Right atrium auricular region (tissue), 2 donors: ENCODE measurements around the gene LRRC27. TPM values are rescaled to one million over a fixed set of nuclear protein-coding genes. Genes with fewer than 3 reads are reported as not detected.

Experiments used
- DNase-seq: peaks from one replicate; pipeline ENCODE4 v3.0.0-alpha.2; 2019; ENCODE audit warnings: low spot score
- H3K27ac ChIP-seq, 2 donors: fragments of 200-600 bp; sonication (generic); 1 replicate in 1 of 2; 2 replicates in 1 of 2; pipeline ENCODE4 v1.5.1; 2016 to 2019
- H3K27me3 ChIP-seq, 2 donors: fragments of 200-600 bp; sonication (generic); one replicate each; pipeline versions ENCODE4 v1.5.1 to v1.6.0; 2017 to 2019
- H3K36me3 ChIP-seq: fragments of 200-600 bp; sonication (generic); one replicate; pipeline ENCODE4 v1.5.1; 2016
- H3K4me1 ChIP-seq, 2 donors: fragments of 200-600 bp; sonication (generic); one replicate each; pipeline versions ENCODE4 v1.5.1 to v1.6.0; 2017 to 2019
- H3K4me3 ChIP-seq, 2 donors: fragments of 200-600 bp; sonication (generic); 1 replicate in 1 of 2; 2 replicates in 1 of 2; pipeline ENCODE4 v1.5.1; 2017 to 2019; ENCODE audit warnings: mild to moderate bottlenecking in 1 of 2, moderate library complexity in 1 of 2
- H3K9me3 ChIP-seq, 2 donors: fragments of 200-600 bp; sonication (generic); one replicate each; pipeline ENCODE4 v1.5.1; 2019
- CTCF ChIP-seq, 2 donors: fragments of 200-600 bp; sonication (generic); IDR thresholded peaks; one replicate each; pipeline ENCODE4 v1.5.1; 2019; ENCODE audit warnings: antibody characterized with exemption in 2 of 2
- total RNA-seq, 2 donors: library from RNA; depleted of rRNA; stranded (reverse); fragments of >200 nt; gene quantifications; one replicate each; pipeline ENCODE4 v1.1.0, GENCODE V29; 2016

LRRC27 gene
- total RNA-seq, 2 donors from 2014 or later: 2.6 to 4.6 TPM

- peaks cover 0 to 34% of the 10 kb centered on the region in 2 donors for H3K4me1 ChIP-seq
- no peak for TF ChIP-seq CTCF (IDR thresholded peaks at IDR 0.05)
- no peaks in the 10 kb centered on the region for H3K36me3 ChIP-seq
- H3K27ac ChIP-seq: no peak overlapping the region
- no peak overlapping the region for H3K4me3 ChIP-seq
- no peak for DNase-seq
- no peaks in the 10 kb centered on the region for H3K27me3 ChIP-seq
- no peaks in the 10 kb centered on the region for H3K9me3 ChIP-seq
Observed at GRCh38 chr10:132326925-132327324, 5.1 kb upstream of the LRRC27 start.

GRCh38 chr10:132328106-132328505, 3.9 kb upstream of the LRRC27 start:
- H3K27me3 ChIP-seq: no peaks in the 10 kb centered on the region
- TF ChIP-seq CTCF (IDR thresholded peaks at IDR 0.05): no peak
- no peak overlapping the region for H3K4me3 ChIP-seq
- H3K27ac ChIP-seq: no peak overlapping the region
- no peaks in the 10 kb centered on the region for H3K9me3 ChIP-seq
- H3K4me1 ChIP-seq: peaks cover 0 to 43% of the 10 kb centered on the region in 2 donors
- DNase-seq: no peak
- no peaks in the 10 kb centered on the region for H3K36me3 ChIP-seq

GRCh38 chr10:132328738-132329137, 3.3 kb upstream of the LRRC27 start:
- Histone ChIP-seq H3K36me3 (no peaks in the 10 kb centered on the region), H3K9me3 (no peaks in the 10 kb centered on the region), H3K27ac (peak overlapping the region in 1 of 2 donors; percentile 26), H3K4me1 (peaks cover 0 to 43% of the 10 kb centered on the region in 2 donors), H3K4me3 (no peak overlapping the region), H3K27me3 (no peaks in the 10 kb centered on the region)
- DNase-seq: peak; percentile 78
- no peak for TF ChIP-seq CTCF (IDR thresholded peaks at IDR 0.05)

GRCh38 chr10:132329565-132330485, 2.2 kb upstream of the LRRC27 start:
- TF ChIP-seq CTCF (IDR thresholded peaks at IDR 0.05): no peak
- no peaks in the 10 kb centered on the region for H3K36me3 ChIP-seq
- H3K27ac ChIP-seq: peak overlapping the region; percentile 17 to 28
- DNase-seq: peak; percentile 81
- H3K4me3 ChIP-seq: peak overlapping the region; percentile 13 to 17
- H3K27me3 ChIP-seq: no peaks in the 10 kb centered on the region
- H3K4me1 ChIP-seq: peaks cover 0 to 43% of the 10 kb centered on the region in 2 donors
- no peaks in the 10 kb centered on the region for H3K9me3 ChIP-seq

GRCh38 chr10:132330486-132330833, 1.5 kb upstream of the LRRC27 start:
- TF ChIP-seq CTCF (IDR thresholded peaks at IDR 0.05): no peak
- DNase-seq: no peak
- peak overlapping the region; percentile 17 to 28 for H3K27ac ChIP-seq
- H3K4me3 ChIP-seq: peak overlapping the region; percentile 13 to 96
- H3K27me3 ChIP-seq: no peaks in the 10 kb centered on the region
- H3K4me1 ChIP-seq: peaks cover 0 to 43% of the 10 kb centered on the region in 2 donors
- H3K36me3 ChIP-seq: no peaks in the 10 kb centered on the region
- no peaks in the 10 kb centered on the region for H3K9me3 ChIP-seq
